ENCODE measurements around the gene CTNNA1. TPM values are rescaled to one million over a fixed set of nuclear protein-coding genes. Genes with fewer than 3 reads are reported as not detected.

The CTNNA1 gene
- total RNA-seq, 1 experiment from 2014 or later, result 392 TPM

DNA sequence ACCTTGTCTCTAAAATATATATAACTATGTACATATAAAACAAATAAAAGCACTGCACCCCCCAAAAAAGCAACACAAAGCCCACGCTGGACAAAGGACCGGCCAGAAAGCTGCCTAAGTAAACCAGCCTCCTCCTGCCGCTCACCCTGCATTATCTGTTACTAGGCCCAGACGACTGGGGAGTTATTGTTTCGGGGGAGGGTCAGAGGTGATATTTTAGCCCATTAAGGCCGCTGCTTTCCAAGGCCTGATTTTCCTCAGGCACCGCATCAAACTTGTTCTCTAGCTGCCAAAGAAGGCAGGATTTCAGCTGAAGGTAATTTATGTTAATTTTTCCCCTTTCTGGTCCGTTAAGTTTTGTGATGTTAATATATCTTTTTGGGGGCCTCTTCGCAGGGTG lies 44.0 kb upstream of the CTNNA1 start:
- POLR2A ChIA-PET, result no interaction called here
- no peak overlapping the region for H3K4me3 ChIP-seq (ENCODE audit: low read depth, low read length)
- H3K4me1 Mint-ChIP-seq (ENCODE audit: low read depth, unreplicated experiment), result peaks cover 22% of the 10 kb centered on the region
- H3K36me3 ChIP-seq (ENCODE audit: control insufficient read depth, insufficient read depth, low read length), result no peaks in the 10 kb centered on the region
- H3K4me1 ChIP-seq, result peaks cover 32% of the 10 kb centered on the region
- H3K9me3 Mint-ChIP-seq (ENCODE audit: unreplicated experiment), result peaks cover 10% of the 10 kb centered on the region
- peak overlapping the region; percentile 89 for H3K27ac Mint-ChIP-seq (ENCODE audit: unreplicated experiment)
- H3K9me3 ChIP-seq, result no peaks in the 10 kb centered on the region
- H3K27me3 Mint-ChIP-seq (ENCODE audit: insufficient read depth, unreplicated experiment), result no peaks in the 10 kb centered on the region
- no peaks in the 10 kb centered on the region for H3K27me3 ChIP-seq (replicated peaks; ENCODE audit: control insufficient read depth, insufficient read depth, low read length)
- intact Hi-C loops (cut with micrococcal nuclease; ENCODE audit: unreplicated experiment), result loop anchor here (2.0 to 5.0 kb wide), 3 partner anchors 42 to 67 kb away; partner anchors contain the start of gene CTNNA1
- CTCF ChIA-PET, result no interaction called here
- no TSS peak for BruUV-seq (replicated peaks)
- DNase-seq, result no peak
- H3K4me3 Mint-ChIP-seq (ENCODE audit: unreplicated experiment), result peak overlapping the region; percentile 19
- no peak for TF ChIP-seq CTCF (IDR thresholded peaks at IDR 0.05; ENCODE audit: insufficient read depth in 1 of 2, low read depth in 1 of 2, low read length in 1 of 2, severe bottlenecking in 1 of 2, unreplicated experiment in 1 of 2)
- no peaks in the 10 kb centered on the region for H3K36me3 Mint-ChIP-seq (ENCODE audit: insufficient read depth, unreplicated experiment)

- intact Hi-C loops (cut with micrococcal nuclease; ENCODE audit: unreplicated experiment), result no loop called here
- Histone ChIP-seq H3K36me3 (ENCODE audit: control insufficient read depth, insufficient read depth, low read length) (no peaks in the 10 kb centered on the region), H3K4me1 (peaks cover 39% of the 10 kb centered on the region), H3K27me3 (replicated peaks; ENCODE audit: control insufficient read depth, insufficient read depth, low read length) (no peaks in the 10 kb centered on the region), H3K9me3 (no peaks in the 10 kb centered on the region), H3K4me3 (ENCODE audit: low read depth, low read length) (no peak overlapping the region)
- Mint-ChIP-seq H3K4me3 (ENCODE audit: unreplicated experiment) (no peak overlapping the region), H3K4me1 (ENCODE audit: low read depth, unreplicated experiment) (peaks cover 41% of the 10 kb centered on the region), H3K36me3 (ENCODE audit: insufficient read depth, unreplicated experiment) (no peaks in the 10 kb centered on the region), H3K27me3 (ENCODE audit: insufficient read depth, unreplicated experiment) (no peaks in the 10 kb centered on the region), H3K27ac (ENCODE audit: unreplicated experiment) (no peak overlapping the region), H3K9me3 (ENCODE audit: unreplicated experiment) (peaks cover 10% of the 10 kb centered on the region)
- DNase-seq, result no peak
- no TSS peak for BruUV-seq (replicated peaks)
- POLR2A ChIA-PET, result interaction anchor here (0.5 kb wide), 1 partner anchor 24 kb away, joined by 4 read pairs; no protein-coding TSS in a partner anchor
- no peak for TF ChIP-seq CTCF (IDR thresholded peaks at IDR 0.05; ENCODE audit: insufficient read depth in 1 of 2, low read depth in 1 of 2, low read length in 1 of 2, severe bottlenecking in 1 of 2, unreplicated experiment in 1 of 2)
- CTCF ChIA-PET, result no interaction called here
Observed at GRCh38 chr5:138711087-138711486, 42.1 kb upstream of the CTNNA1 start.

- Mint-ChIP-seq H3K27ac (ENCODE audit: unreplicated experiment) (peak overlapping the region; percentile 5), H3K4me3 (ENCODE audit: unreplicated experiment) (no peak overlapping the region), H3K36me3 (ENCODE audit: insufficient read depth, unreplicated experiment) (no peaks in the 10 kb centered on the region), H3K4me1 (ENCODE audit: low read depth, unreplicated experiment) (peaks cover 42% of the 10 kb centered on the region), H3K27me3 (ENCODE audit: insufficient read depth, unreplicated experiment) (no peaks in the 10 kb centered on the region), H3K9me3 (ENCODE audit: unreplicated experiment) (peaks cover 10% of the 10 kb centered on the region)
- no peaks in the 10 kb centered on the region for H3K36me3 ChIP-seq (ENCODE audit: control insufficient read depth, insufficient read depth, low read length)
- no TSS peak for BruUV-seq (replicated peaks)
- DNase-seq, result no peak
- TF ChIP-seq CTCF (IDR thresholded peaks at IDR 0.05; ENCODE audit: insufficient read depth in 1 of 2, low read depth in 1 of 2, low read length in 1 of 2, severe bottlenecking in 1 of 2, unreplicated experiment in 1 of 2), result no peak
- H3K9me3 ChIP-seq, result no peaks in the 10 kb centered on the region
- CTCF ChIA-PET, result interaction anchor here (0.6 kb wide), 1 partner anchor 100 kb away, joined by 3 read pairs; no protein-coding TSS in a partner anchor
- peaks cover 39% of the 10 kb centered on the region for H3K4me1 ChIP-seq
- no peaks in the 10 kb centered on the region for H3K27me3 ChIP-seq (replicated peaks; ENCODE audit: control insufficient read depth, insufficient read depth, low read length)
- intact Hi-C loops (cut with micrococcal nuclease; ENCODE audit: unreplicated experiment), result no loop called here
- POLR2A ChIA-PET, result no interaction called here
- H3K4me3 ChIP-seq (ENCODE audit: low read depth, low read length), result no peak overlapping the region
Observed at GRCh38 chr5:138711811-138712210, 41.4 kb upstream of the CTNNA1 start.
